ENCODE data around the gene KRT5.

Gene KRT5

DNA sequence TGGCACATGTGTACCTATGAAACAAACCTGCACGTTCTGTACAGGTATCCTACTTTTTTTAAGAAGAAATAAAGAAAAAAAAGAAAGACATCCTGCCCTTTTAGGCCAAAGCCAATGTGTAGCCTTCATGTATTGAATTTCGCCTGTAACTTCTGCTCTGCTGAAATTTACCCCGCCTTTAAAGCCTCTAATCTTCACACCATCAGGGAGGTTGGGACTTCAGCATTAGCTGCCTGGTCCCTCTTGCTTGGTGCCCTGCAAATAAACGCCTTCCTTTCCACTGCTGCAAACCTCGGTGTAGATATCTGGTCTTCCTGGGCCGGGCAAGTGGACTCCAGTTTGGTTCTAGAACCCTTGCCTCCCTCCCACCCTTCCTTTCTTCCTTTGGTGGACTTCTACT, 35.4 kb upstream of the KRT5 start:
- no peak overlapping the region for H3K27ac ChIP-seq (ENCODE audit: poor library complexity, severe bottlenecking)
- no peak overlapping the region for H3K4me3 ChIP-seq (ENCODE audit: severe bottlenecking)
- TF ChIP-seq, protein P1, sequence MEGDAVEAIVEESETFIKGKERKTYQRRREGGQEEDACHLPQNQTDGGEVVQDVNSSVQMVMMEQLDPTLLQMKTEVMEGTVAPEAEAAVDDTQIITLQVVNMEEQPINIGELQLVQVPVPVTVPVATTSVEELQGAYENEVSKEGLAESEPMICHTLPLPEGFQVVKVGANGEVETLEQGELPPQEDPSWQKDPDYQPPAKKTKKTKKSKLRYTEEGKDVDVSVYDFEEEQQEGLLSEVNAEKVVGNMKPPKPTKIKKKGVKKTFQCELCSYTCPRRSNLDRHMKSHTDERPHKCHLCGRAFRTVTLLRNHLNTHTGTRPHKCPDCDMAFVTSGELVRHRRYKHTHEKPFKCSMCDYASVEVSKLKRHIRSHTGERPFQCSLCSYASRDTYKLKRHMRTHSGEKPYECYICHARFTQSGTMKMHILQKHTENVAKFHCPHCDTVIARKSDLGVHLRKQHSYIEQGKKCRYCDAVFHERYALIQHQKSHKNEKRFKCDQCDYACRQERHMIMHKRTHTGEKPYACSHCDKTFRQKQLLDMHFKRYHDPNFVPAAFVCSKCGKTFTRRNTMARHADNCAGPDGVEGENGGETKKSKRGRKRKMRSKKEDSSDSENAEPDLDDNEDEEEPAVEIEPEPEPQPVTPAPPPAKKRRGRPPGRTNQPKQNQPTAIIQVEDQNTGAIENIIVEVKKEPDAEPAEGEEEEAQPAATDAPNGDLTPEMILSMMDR (IDR thresholded peaks at IDR 0.05; ENCODE audit: poor library complexity, severe bottlenecking) = no peak
- H3K27me3 ChIP-seq (ENCODE audit: insufficient read depth, poor library complexity, severe bottlenecking) = no peaks in the 10 kb centered on the region
- H3K4me1 ChIP-seq (ENCODE audit: insufficient read depth, poor library complexity, severe bottlenecking) = no peaks in the 10 kb centered on the region
- no peak for DNase-seq (ENCODE audit: low spot score)
- no peaks in the 10 kb centered on the region for H3K9me3 ChIP-seq (ENCODE audit: severe bottlenecking)
- ATAC-seq (ENCODE audit: low read depth) = no peak
- H3K36me3 ChIP-seq (ENCODE audit: low read depth) = no peaks in the 10 kb centered on the region

DNA sequence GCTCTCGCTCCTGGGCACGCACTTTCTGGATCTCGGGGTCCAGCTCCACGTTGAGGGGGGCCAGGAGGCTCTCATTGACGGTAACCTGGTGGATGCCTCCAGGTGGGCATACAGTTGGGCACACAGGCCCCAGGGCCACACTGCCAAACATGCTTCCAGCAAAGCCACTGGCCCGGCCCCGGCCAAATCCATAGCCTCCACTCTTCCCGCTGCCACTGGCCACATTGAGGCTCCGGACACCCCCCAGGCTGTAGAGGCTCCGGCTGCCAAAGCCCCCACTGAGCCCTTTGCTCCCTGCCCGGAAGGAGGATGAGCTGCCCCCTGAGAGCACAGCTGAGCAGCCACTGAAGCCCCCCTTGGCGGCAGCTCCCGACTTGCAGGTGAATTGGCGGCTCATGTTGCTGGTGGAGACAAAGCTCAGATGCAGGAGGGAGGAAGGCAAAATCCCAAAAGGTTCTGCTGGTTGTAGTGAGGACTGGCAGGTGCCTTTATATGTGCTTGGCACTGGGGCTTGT, 32.5 kb upstream of the KRT5 start, which contains the start of gene KRT71:
Gene KRT71, minus strand, starts transcription at position 465 of the 515 bp plus-strand sequence. Its CDS starts 68 bp downstream, at position 397.
- ATAC-seq (ENCODE audit: low read depth) = no peak

DNA sequence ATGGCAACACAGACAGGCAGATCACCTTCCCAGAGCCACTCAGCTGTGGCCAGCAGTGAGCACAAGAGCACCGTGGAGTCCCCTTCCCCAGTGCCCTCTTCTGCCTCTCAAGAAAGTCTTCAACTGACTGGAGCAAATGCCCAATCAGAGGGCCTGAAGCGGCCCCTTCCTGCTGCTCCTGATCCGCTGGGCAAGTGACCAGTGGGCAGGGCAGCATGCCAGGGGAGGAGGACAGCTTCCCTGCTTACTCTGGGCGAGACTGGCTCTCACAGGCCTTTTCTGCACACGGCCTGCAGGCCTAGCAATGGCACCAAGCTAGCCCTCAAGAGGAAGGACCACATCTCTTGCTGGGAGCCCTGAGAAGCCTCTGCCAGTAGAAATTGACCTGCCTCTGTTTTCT, 31.9 kb upstream of the KRT5 start:
- Histone ChIP-seq H3K36me3 (ENCODE audit: low read depth) (no peaks in the 10 kb centered on the region), H3K27ac (ENCODE audit: poor library complexity, severe bottlenecking) (no peak overlapping the region), H3K27me3 (ENCODE audit: insufficient read depth, poor library complexity, severe bottlenecking) (no peaks in the 10 kb centered on the region), H3K4me3 (ENCODE audit: severe bottlenecking) (no peak overlapping the region), H3K9me3 (ENCODE audit: severe bottlenecking) (no peaks in the 10 kb centered on the region), H3K4me1 (ENCODE audit: insufficient read depth, poor library complexity, severe bottlenecking) (no peaks in the 10 kb centered on the region)
- no peak for DNase-seq (ENCODE audit: low spot score)
- ATAC-seq (ENCODE audit: low read depth) = no peak
- TF ChIP-seq, protein P1 (IDR thresholded peaks at IDR 0.05; ENCODE audit: poor library complexity, severe bottlenecking) = no peak

More for the DNA sequence above, 32.5 kb upstream of the KRT5 start, which contains the start of gene KRT71:
- Histone ChIP-seq H3K36me3 (ENCODE audit: low read depth) (no peaks in the 10 kb centered on the region), H3K27ac (ENCODE audit: poor library complexity, severe bottlenecking) (no peak within 1 kb of the TSS), H3K27me3 (ENCODE audit: insufficient read depth, poor library complexity, severe bottlenecking) (no peaks in the 10 kb centered on the region), H3K9me3 (ENCODE audit: severe bottlenecking) (no peaks in the 10 kb centered on the region), H3K4me1 (ENCODE audit: insufficient read depth, poor library complexity, severe bottlenecking) (no peaks in the 10 kb centered on the region), H3K4me3 (ENCODE audit: severe bottlenecking) (no peak within 1 kb of the TSS)
- no peak for DNase-seq (ENCODE audit: low spot score)
- TF ChIP-seq, protein P1 (IDR thresholded peaks at IDR 0.05; ENCODE audit: poor library complexity, severe bottlenecking) = no peak

DNA sequence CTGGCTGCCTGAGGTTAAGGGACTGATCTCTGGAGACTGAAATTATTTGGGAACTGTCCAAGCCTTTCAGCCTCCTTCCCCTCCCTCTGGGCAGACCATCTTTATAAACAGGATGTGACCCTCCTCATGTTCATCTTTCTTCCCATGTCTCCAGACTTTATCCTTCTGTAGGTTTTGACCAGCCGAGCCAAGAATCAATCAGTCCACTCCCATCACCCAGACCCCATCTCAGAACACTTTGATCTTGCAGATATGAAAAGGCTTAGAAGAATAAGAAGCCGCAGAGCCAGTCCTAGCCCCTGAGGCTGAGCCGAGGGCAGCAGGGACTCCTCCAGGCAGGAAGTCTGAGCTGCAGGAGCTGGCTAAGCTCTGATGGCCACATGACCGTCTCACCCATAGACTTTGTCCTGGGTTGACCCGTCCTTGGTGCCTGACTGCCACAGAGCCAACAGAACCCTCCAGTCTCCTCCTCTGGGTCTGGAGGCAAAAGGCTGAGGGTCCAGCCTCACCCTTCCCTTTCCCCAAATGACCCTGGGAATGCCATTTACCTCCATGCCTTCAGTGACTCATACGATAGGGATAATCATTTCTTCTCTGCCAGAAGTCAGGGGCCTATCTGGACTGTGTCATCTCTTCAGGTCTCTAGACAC, 31.1 kb upstream of the KRT5 start:
- H3K27ac ChIP-seq (ENCODE audit: poor library complexity, severe bottlenecking) = no peak overlapping the region
- TF ChIP-seq, protein P1 (IDR thresholded peaks at IDR 0.05; ENCODE audit: poor library complexity, severe bottlenecking) = no peak
- no peak for ATAC-seq (ENCODE audit: low read depth)
- no peak overlapping the region for H3K4me3 ChIP-seq (ENCODE audit: severe bottlenecking)
- H3K9me3 ChIP-seq (ENCODE audit: severe bottlenecking) = no peaks in the 10 kb centered on the region
- no peak for DNase-seq (ENCODE audit: low spot score)
- no peaks in the 10 kb centered on the region for H3K27me3 ChIP-seq (ENCODE audit: insufficient read depth, poor library complexity, severe bottlenecking)
- H3K36me3 ChIP-seq (ENCODE audit: low read depth) = no peaks in the 10 kb centered on the region
- H3K4me1 ChIP-seq (ENCODE audit: insufficient read depth, poor library complexity, severe bottlenecking) = no peaks in the 10 kb centered on the region

DNA sequence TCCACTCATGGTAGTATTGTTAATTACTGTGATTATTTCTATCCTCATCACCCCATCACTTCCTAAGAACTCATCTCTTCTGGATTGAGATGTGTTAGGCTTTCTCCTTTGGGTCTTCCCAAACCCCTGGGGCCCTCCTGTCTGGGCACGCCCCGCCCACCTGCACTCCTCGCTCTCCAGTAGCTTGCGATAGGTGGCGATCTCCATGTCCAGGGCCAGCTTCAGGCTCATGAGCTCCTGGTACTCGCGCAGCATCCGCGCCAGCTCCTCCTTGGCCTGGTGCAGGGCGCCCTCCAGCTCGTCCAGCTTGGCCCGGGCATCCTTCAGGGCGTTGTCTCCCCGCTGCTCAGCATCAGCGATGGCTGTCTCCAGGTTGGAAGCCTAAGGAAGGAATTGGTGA, 25.9 kb upstream of the KRT5 start:
- H3K27me3 ChIP-seq (ENCODE audit: insufficient read depth, poor library complexity, severe bottlenecking) = no peaks in the 10 kb centered on the region
- TF ChIP-seq, protein P1 (IDR thresholded peaks at IDR 0.05; ENCODE audit: poor library complexity, severe bottlenecking) = no peak
- no peak overlapping the region for H3K4me3 ChIP-seq (ENCODE audit: severe bottlenecking)
- no peaks in the 10 kb centered on the region for H3K9me3 ChIP-seq (ENCODE audit: severe bottlenecking)
- ATAC-seq (ENCODE audit: low read depth) = no peak
- H3K4me1 ChIP-seq (ENCODE audit: insufficient read depth, poor library complexity, severe bottlenecking) = no peaks in the 10 kb centered on the region
- no peaks in the 10 kb centered on the region for H3K36me3 ChIP-seq (ENCODE audit: low read depth)
- no peak overlapping the region for H3K27ac ChIP-seq (ENCODE audit: poor library complexity, severe bottlenecking)
- DNase-seq (ENCODE audit: low spot score) = no peak

Measured in RWPE2 (cell line).